Measurements from ENCODE around the gene ARHGEF40.
A peak's percentile ranks its signal among the peaks of the same experiment; 100 is the strongest.
"Not testable (repeated sequence)": the region's sequence is repeated elsewhere in the genome, so short reads cannot be mapped to it uniquely, and the experiment has no call there.

ARHGEF40 gene

DNA sequence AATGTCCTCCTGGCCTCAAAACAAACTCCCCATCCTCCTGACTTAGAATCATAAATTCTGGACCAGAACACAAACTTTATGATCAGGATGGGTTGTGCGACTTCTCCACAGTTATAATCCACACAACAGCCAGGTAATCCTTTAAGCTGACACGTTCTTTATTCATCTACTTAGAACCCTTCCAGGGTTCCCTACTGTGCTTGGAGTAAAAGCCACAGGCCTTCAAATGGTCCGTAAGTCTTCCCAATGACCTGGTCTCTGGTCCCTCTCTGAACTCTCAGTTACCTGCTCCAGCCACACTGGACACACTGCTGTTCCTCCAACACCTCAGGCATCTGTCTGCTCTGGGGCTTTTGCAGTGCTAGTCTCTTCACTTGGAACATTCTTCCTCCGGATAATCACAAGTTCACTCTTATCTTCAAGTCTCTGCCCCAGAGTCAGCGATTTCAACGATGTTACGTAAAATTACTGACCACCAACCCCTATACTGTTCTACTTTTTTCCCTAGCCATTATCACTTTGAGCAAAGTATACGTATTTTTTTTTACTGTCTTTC lies 29.7 kb upstream of the ARHGEF40 start:
- no peak for DNase-seq (ENCODE audit: low read depth)
- no peak overlapping the region for H3K4me3 ChIP-seq (ENCODE audit: low read length)
- TF ChIP-seq, protein P1, sequence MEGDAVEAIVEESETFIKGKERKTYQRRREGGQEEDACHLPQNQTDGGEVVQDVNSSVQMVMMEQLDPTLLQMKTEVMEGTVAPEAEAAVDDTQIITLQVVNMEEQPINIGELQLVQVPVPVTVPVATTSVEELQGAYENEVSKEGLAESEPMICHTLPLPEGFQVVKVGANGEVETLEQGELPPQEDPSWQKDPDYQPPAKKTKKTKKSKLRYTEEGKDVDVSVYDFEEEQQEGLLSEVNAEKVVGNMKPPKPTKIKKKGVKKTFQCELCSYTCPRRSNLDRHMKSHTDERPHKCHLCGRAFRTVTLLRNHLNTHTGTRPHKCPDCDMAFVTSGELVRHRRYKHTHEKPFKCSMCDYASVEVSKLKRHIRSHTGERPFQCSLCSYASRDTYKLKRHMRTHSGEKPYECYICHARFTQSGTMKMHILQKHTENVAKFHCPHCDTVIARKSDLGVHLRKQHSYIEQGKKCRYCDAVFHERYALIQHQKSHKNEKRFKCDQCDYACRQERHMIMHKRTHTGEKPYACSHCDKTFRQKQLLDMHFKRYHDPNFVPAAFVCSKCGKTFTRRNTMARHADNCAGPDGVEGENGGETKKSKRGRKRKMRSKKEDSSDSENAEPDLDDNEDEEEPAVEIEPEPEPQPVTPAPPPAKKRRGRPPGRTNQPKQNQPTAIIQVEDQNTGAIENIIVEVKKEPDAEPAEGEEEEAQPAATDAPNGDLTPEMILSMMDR (IDR thresholded peaks at IDR 0.05; ENCODE audit: insufficient read depth, low read depth, low read length, missing control alignments) = no peak

DNA sequence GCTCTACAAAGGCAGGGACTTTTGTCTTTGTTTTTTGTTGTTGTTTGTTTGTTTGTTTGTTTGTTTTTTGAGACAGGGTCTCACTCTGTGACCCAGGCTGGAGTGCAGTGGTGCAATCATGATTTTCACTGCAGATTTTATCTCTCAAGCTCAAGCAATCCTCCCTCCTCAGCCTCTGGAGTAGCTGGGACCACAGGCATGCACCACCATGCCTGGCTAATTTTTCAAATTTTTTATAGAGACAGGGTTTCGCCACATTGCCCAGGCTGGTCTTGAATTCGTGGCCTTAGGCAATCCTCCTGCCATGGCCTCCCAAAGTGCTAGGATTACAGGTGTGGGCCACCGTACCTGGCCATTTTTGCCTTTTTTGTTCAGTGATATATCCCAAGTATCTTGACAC lies 29.2 kb upstream of the ARHGEF40 start:
- not testable (repeated sequence) for H3K4me3 ChIP-seq (ENCODE audit: low read length); DNase-seq (ENCODE audit: low read depth)

DNA sequence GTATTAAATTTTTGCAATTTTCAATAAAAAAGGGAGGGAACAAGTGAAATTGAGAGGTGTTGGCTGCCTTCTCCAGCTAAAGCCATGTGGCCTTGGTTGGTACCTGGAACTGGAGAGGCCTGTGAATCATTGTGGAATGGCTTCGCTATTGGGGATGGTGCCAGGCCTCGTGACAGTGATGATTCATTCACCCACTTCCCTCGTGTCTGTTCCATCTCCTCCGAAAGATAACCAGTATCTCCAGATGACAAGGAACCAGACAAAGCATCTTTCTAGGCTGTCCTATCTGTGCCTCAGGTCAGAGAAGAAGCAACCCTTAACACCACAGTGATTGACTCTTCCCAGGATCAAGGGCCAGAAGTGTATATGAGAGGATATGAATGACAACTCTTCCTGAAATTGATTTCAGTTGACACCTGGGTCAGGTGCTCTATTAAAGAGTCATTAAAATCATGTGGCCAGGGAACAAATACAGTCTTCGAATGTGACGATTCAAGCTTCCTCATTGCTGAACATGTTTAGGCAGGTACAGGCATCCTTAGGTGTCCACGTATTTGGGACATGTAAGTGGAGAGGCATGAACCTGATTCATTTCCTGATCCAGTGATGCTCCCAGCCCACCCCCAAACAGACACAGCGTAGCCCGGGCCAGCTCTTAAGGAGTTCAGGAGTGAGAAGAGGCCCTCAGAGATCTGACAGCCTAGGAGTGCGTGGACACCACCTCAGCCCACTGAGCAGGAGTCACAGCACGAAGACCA lies 28.2 kb upstream of the ARHGEF40 start, which contains the start of gene RNASE7:
Gene RNASE7 (plus strand): TSS at position 687 of the 758 bp plus-strand sequence. CDS start 631 bp downstream, outside the sequence.
- peak; percentile 98 for DNase-seq (ENCODE audit: low read depth)
- TF ChIP-seq, protein P1 (IDR thresholded peaks at IDR 0.05; ENCODE audit: insufficient read depth, low read depth, low read length, missing control alignments) = no peak
- H3K4me3 ChIP-seq (ENCODE audit: low read length) = peak within 1 kb of the TSS; percentile 21

DNA sequence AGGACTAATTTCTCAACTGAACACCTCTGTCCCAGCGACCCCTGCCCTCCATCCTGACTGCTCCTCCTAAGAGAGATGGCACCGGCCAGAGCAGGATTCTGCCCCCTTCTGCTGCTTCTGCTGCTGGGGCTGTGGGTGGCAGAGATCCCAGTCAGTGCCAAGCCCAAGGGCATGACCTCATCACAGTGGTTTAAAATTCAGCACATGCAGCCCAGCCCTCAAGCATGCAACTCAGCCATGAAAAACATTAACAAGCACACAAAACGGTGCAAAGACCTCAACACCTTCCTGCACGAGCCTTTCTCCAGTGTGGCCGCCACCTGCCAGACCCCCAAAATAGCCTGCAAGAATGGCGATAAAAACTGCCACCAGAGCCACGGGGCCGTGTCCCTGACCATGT lies 27.2 kb upstream of the ARHGEF40 start:
- DNase-seq (ENCODE audit: low read depth) = no peak
- H3K4me3 ChIP-seq (ENCODE audit: low read length) = no peak overlapping the region
- TF ChIP-seq, protein P1 (IDR thresholded peaks at IDR 0.05; ENCODE audit: insufficient read depth, low read depth, low read length, missing control alignments) = no peak

DNA sequence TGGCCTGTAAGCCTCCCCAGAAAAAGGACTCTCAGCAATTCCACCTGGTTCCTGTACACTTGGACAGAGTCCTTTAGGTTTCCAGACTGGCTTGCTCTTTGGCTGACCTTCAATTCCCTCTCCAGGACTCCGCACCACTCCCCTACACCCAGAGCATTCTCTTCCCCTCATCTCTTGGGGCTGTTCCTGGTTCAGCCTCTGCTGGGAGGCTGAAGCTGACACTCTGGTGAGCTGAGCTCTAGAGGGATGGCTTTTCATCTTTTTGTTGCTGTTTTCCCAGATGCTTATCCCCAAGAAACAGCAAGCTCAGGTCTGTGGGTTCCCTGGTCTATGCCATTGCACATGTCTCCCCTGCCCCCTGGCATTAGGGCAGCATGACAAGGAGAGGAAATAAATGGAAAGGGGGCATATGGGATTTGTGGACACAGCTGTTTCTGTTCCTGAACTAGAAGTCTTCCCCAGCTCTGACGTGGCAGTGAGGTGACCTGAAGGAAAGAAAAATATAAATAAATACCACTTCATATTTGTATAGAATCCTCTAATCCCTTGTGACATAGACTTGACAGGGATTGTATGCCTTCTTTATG lies 26.6 kb upstream of the ARHGEF40 start:
- TF ChIP-seq, protein P1 (IDR thresholded peaks at IDR 0.05; ENCODE audit: insufficient read depth, low read depth, low read length, missing control alignments) = no peak
- DNase-seq (ENCODE audit: low read depth) = no peak
- no peak overlapping the region for H3K4me3 ChIP-seq (ENCODE audit: low read length)

DNA sequence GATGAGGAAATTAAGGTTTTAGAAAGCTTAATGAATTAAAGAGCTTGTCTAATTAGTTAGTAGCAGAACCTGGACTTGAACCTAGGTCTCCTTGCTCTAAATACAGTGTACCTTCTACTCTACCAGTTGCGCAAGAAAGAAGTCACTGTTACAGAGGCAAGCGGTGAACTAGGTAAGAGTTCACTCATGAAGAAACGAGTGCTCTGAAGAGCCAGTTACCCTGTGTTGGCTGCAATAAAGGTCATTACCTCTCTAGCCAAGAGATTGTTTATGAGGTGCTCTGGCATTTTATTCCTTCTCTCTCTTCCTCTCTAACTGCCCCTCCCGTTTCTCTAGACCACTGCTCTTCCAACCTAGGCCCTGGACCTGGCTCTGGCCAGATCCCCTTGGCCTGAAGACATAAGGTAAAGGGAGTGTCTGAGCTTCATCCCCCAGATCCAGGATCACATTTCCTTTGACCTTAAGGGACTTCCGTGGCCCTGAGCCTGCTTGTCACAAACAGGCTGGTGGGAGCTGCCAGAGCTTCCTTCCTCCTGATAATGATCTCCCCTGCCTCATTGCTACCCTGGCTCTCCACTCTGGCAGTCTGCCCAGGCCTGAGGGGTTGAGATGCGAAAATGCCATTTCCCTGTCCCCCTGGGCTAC lies 26.0 kb upstream of the ARHGEF40 start:
- TF ChIP-seq, protein P1 (IDR thresholded peaks at IDR 0.05; ENCODE audit: insufficient read depth, low read depth, low read length, missing control alignments) = no peak
- no peak overlapping the region for H3K4me3 ChIP-seq (ENCODE audit: low read length)
- DNase-seq (ENCODE audit: low read depth) = no peak

DNA sequence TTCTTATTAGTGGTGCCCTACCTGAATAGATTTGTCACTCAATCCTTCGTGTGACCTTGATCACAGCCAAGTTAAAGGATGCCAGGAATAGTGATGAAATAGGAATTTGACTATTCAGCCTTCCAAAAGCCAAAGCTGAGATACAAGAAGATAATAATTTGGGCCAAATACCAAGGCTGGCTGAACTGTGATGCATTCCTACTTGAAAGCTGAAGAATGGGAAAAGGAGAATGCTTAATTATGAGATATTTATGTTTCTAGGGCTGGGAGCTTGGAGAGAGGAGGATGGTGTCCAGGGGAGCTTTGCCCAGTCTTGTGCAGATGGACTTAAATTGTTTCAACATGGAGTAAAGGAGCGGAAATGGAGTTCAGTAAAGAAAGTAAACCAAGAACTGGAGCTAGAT lies 22.7 kb upstream of the ARHGEF40 start:
- no peak for DNase-seq (ENCODE audit: low read depth)
- H3K4me3 ChIP-seq (ENCODE audit: low read length) = no peak overlapping the region
- TF ChIP-seq, protein P1 (IDR thresholded peaks at IDR 0.05; ENCODE audit: insufficient read depth, low read depth, low read length, missing control alignments) = no peak
